Lower lobe of right lung (tissue), 2 donors: ENCODE measurements around the gene DEPDC7. TPM values are rescaled to one million over a fixed set of nuclear protein-coding genes. Genes with fewer than 3 reads are reported as not detected.
"Not testable (repeated sequence)": the region's sequence is repeated elsewhere in the genome, so short reads cannot be mapped to it uniquely, and the experiment has no call there.

ENCODE experiments used
- ATAC-seq, 2 donors: fragments of 200-7000 bp; cut with Tn5 transposase; one replicate each; pipeline ENCODE4 v1.9.1; 2020 to 2022; ENCODE audit warnings: mild to moderate bottlenecking in 2 of 2, moderate library complexity in 2 of 2
- DNase-seq: peaks from one replicate; pipeline ENCODE4 v3.0.0-alpha.2; 2020
- H3K27ac ChIP-seq: fragments of 200-600 bp; one replicate; pipeline ENCODE4 v1.8.0; 2022
- H3K27me3 ChIP-seq: fragments of 200-600 bp; one replicate; pipeline ENCODE4 v1.8.0; 2022; ENCODE audit warnings: low read depth
- H3K36me3 ChIP-seq: fragments of 200-600 bp; one replicate; pipeline ENCODE4 v1.8.0; 2022; ENCODE audit warnings: mild to moderate bottlenecking
- H3K4me1 ChIP-seq: fragments of 200-600 bp; one replicate; pipeline ENCODE4 v1.8.0; 2022
- H3K4me3 ChIP-seq: fragments of 200-600 bp; one replicate; pipeline ENCODE4 v1.8.0; 2022; ENCODE audit warnings: mild to moderate bottlenecking
- H3K9me3 ChIP-seq: fragments of 200-600 bp; one replicate; pipeline ENCODE4 v1.8.0; 2022
- intact Hi-C: fragments of 100-400 bp; cut with DNase I; formaldehyde crosslinking; loops from one replicate; pipeline ENCODE4 v1.11.0; 2022
- long read RNA-seq: library from polyadenylated mRNA; unstranded; transcript quantifications from one replicate; pipeline ENCODE4 v2.0.0, GENCODE V29; 2021
- total RNA-seq: library from RNA; stranded (reverse); fragmentation: NEBNext Ultra II Directional; extraction: Animal tissue kit (Norgen Biotek cat#: 25700); gene quantifications from one replicate; pipeline ENCODE4 v1.2.1, GENCODE V29; 2021
- TF ChIP-seq, protein P1 (sequence below): fragments of 200-600 bp; IDR thresholded peaks from one replicate; pipeline ENCODE4 v1.8.0; 2022; ENCODE audit warnings: antibody characterized with exemption, mild to moderate bottlenecking
- donor health status: DM: no; HTN: yes; CAD: no; lungs with severe emphysema.

Gene DEPDC7
- 0.71 TPM for total RNA-seq
- long read RNA-seq: 0 reads

DNA sequence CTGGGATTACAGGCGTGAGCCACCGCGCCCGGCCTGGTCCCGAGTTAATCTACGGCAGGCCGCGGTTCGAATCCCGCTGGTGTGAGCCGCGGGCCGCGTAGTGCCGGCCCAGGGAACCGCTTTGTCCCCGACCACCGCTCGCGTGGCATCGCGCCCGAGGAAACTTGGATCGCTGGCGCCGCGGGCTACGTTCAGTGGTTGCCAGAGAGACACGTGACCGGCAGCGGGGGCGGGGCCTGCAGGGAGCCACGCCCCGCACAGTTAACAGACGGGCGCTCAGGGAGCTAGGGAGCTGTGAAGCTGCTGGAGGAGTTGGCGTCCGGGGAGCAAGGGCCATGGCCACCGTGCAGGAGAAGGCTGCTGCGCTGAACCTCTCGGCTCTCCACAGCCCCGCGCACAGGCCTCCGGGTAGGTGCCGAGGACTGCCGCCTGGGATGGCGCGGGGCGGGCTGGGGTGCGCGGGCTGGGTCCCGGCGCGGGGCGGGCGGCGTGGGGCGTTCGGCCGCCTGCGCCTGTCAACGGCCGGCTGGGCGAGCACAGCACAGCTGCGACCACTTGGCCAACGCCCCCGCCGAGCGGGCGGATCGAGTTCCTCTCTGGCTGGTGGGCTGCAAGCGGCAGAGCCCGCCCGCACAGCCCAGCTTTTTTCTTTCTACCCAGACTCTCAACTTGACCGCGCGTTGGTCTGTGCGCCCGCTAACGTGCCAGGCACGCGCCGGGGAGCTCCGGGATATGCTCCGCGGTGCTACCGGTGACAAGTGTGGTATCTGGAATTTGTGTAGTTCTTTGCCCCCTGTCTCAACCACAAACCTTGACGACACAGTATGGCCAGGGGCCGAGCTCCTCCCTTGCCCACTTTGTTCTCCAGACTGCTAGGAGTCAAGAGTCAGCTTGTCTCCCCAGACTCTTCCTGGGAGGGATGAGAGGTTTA is at the start of gene DEPDC7:
Gene DEPDC7, plus strand, starts transcription at position 258 of the 931 bp plus-strand sequence. Its CDS starts 78 bp downstream, at position 336.
- Histone ChIP-seq H3K9me3 (no peaks in the 10 kb centered on the region), H3K36me3 (no peaks in the 10 kb centered on the region), H3K4me1 (peaks cover 11% of the 10 kb centered on the region), H3K4me3 (peak within 1 kb of the TSS; percentile 61), H3K27ac (peak within 1 kb of the TSS; percentile 46), H3K27me3 (peaks cover 18% of the 10 kb centered on the region)
- peak; percentile 95 to 96 for ATAC-seq
- intact Hi-C loops: no loop called here
- TF ChIP-seq, protein P1, sequence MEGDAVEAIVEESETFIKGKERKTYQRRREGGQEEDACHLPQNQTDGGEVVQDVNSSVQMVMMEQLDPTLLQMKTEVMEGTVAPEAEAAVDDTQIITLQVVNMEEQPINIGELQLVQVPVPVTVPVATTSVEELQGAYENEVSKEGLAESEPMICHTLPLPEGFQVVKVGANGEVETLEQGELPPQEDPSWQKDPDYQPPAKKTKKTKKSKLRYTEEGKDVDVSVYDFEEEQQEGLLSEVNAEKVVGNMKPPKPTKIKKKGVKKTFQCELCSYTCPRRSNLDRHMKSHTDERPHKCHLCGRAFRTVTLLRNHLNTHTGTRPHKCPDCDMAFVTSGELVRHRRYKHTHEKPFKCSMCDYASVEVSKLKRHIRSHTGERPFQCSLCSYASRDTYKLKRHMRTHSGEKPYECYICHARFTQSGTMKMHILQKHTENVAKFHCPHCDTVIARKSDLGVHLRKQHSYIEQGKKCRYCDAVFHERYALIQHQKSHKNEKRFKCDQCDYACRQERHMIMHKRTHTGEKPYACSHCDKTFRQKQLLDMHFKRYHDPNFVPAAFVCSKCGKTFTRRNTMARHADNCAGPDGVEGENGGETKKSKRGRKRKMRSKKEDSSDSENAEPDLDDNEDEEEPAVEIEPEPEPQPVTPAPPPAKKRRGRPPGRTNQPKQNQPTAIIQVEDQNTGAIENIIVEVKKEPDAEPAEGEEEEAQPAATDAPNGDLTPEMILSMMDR: no peak
- peak; percentile 89 for DNase-seq

DNA sequence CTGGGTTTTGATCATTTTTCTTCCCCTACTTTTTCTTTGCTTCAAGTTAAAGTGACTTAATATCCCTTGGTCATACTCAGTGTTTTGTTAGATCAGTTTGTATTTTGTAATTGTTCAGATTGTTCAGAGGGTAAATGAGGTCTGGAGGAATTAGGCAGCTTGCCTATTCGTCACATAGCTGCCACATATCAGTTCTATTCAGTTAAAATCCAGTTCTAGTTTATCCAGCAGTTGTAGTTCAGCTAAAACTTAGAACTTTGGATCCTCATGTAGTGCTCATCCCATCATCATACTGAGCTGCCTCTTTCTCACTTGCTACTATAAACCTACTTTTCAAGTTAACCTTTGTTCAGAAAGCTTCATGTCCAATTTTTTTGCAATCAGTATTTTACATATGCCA is 47.1 kb upstream of the DEPDC7 start:
- no peak for ATAC-seq
- Histone ChIP-seq H3K4me3 (no peak overlapping the region), H3K27me3 (no peaks in the 10 kb centered on the region), H3K4me1 (no peaks in the 10 kb centered on the region), H3K36me3 (peaks cover 50% of the 10 kb centered on the region), H3K27ac (no peak overlapping the region), H3K9me3 (no peaks in the 10 kb centered on the region)
- TF ChIP-seq, protein P1: no peak
- intact Hi-C loops: no loop called here
- no peak for DNase-seq

DNA sequence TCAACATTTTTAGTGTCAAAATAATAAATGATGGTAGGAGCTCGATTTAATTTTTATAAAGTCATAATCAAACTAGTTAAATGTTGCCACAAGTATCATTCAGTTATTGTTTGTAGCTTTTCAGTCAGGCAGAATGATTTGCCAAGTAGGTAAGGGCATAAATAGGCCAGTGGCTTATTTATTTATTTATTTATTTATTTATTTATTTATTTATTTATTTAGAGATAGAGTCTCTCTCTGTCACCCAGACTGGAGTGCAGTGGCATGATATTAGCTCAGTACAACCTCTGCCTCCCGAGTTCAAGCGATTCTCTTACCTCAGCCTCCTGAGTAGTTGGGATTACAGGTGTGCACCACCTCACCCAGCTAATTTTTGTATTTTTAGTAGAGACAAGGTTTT is 43.4 kb upstream of the DEPDC7 start:
- H3K4me3 ChIP-seq, DNase-seq, H3K9me3 ChIP-seq, ATAC-seq, H3K27ac ChIP-seq, H3K4me1 ChIP-seq, H3K27me3 ChIP-seq, intact Hi-C loops: not testable (repeated sequence)
- peaks cover 57% of the 10 kb centered on the region for H3K36me3 ChIP-seq

DNA sequence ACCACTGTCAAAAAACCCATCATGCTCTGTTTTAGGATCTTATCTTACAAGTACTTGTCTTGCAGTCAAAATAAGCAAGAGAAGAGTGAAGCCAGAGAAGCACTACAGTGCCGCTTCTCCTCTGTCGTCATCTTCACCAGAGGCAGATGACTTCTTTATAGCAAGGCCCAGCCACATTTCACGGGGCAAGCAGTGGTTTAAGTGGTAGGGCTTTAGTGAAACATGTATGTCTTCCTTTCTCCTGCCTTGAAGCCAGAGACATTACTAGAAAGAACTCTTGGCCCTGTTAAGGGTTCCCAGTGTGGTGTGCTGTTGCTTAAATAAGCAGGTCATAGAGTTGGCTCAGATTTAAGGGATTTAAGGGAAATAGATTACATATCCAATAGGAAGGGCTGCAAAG is 42.9 kb upstream of the DEPDC7 start:
- no peak overlapping the region for H3K27ac ChIP-seq
- no peak for ATAC-seq
- no peaks in the 10 kb centered on the region for H3K9me3 ChIP-seq
- H3K27me3 ChIP-seq: no peaks in the 10 kb centered on the region
- H3K4me1 ChIP-seq: no peaks in the 10 kb centered on the region
- TF ChIP-seq, protein P1: no peak
- peaks cover 60% of the 10 kb centered on the region for H3K36me3 ChIP-seq
- no peak for DNase-seq
- intact Hi-C loops: no loop called here
- H3K4me3 ChIP-seq: no peak overlapping the region

DNA sequence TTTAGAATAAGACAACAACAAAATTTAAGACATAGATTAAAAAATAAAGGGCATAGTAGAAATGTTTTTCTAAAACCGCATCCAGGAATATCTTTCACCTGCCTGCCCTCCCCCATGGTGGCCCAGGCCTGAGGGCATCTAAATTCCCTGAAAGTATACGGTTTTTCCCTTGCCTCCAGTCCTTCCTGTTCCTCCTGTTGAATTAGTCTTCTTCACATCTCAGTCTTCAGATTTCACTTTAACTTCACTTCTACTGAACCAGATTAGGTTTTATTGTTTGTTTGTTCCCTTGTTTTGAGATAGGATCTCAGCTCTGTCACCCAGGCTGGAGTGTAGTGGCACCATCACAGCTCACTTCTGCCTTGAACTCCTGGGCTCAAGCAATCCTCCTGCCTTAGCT is 33.1 kb upstream of the DEPDC7 start:
- intact Hi-C loops: no loop called here
- Histone ChIP-seq H3K4me3 (no peak overlapping the region), H3K27me3 (no peaks in the 10 kb centered on the region), H3K36me3 (no peaks in the 10 kb centered on the region), H3K27ac (no peak overlapping the region), H3K9me3 (no peaks in the 10 kb centered on the region), H3K4me1 (no peaks in the 10 kb centered on the region)
- DNase-seq (no peak), ATAC-seq (no peak)
- TF ChIP-seq, protein P1: no peak

DNA sequence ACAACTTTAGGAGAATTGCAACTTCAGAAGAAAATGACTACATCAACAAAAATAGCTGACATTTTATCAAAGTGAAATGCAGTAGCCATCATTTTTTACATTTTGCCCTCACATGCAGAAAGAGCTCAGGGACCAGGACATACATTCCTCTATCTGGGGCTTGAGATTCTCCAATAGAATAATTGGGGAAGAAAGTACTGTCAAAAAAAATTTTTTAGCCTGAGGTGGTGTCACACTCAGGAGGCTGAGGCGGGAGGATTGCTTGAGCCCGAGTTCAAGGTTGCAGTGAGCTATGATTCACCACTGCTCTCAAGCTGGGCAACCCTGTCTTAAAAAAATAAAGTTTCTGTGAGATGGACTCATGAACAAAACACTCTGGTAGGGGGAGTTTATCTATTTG is 32.2 kb upstream of the DEPDC7 start:
- ATAC-seq (no peak), DNase-seq (no peak)
- intact Hi-C loops: no loop called here
- Histone ChIP-seq H3K4me3 (no peak overlapping the region), H3K27me3 (no peaks in the 10 kb centered on the region), H3K36me3 (no peaks in the 10 kb centered on the region), H3K4me1 (no peaks in the 10 kb centered on the region), H3K9me3 (no peaks in the 10 kb centered on the region), H3K27ac (no peak overlapping the region)
- TF ChIP-seq, protein P1: no peak
